ENCODE results near the gene MTAP.

Gene MTAP

GRCh38 chr9:21854119-21854518 is 51.7 kb downstream of the MTAP start:
- no peak for DNase-seq

- no peak for DNase-seq
These were observed 52.2 kb downstream of the MTAP start for GRCh38 chr9:21854594-21854993.

- no peak for DNase-seq
These were observed 54.1 kb downstream of the MTAP start for GRCh38 chr9:21856301-21857094.

- no peak for DNase-seq
These were observed 60.4 kb downstream of the MTAP start for GRCh38 chr9:21862871-21863270.

- DNase-seq = no peak
These were observed 62.1 kb downstream of the MTAP start for GRCh38 chr9:21864505-21864904.

- DNase-seq = no peak
These were observed 63.9 kb downstream of the MTAP start for GRCh38 chr9:21866302-21866701.

- no peak for DNase-seq
These were observed 69.0 kb downstream of the MTAP start for GRCh38 chr9:21871256-21871975.

GRCh38 chr9:21872696-21873095 is 70.3 kb downstream of the MTAP start:
- no peak for DNase-seq

GRCh38 chr9:21873540-21874221 is 71.2 kb downstream of the MTAP start:
- DNase-seq = no peak

- no peak for DNase-seq
These were observed 73.5 kb downstream of the MTAP start for GRCh38 chr9:21875893-21876292.

GRCh38 chr9:21883642-21884041 is 81.2 kb downstream of the MTAP start:
- no peak for DNase-seq

GRCh38 chr9:21889673-21890072 is 87.2 kb downstream of the MTAP start:
- no peak for DNase-seq

- DNase-seq = no peak
These were observed 88.3 kb downstream of the MTAP start for GRCh38 chr9:21890696-21891095.

GRCh38 chr9:21901546-21901945 is 99.1 kb downstream of the MTAP start:
- DNase-seq = no peak

- no peak for DNase-seq
These were observed 99.7 kb downstream of the MTAP start for GRCh38 chr9:21902136-21902535.

- DNase-seq = no peak
These were observed 101.0 kb downstream of the MTAP start for GRCh38 chr9:21903380-21903965.

GRCh38 chr9:21904371-21904770 is 101.9 kb downstream of the MTAP start:
- no peak for DNase-seq

GRCh38 chr9:21904776-21905175 is 102.3 kb downstream of the MTAP start:
- no peak for DNase-seq

- DNase-seq = no peak
These were observed 103.8 kb downstream of the MTAP start for GRCh38 chr9:21906213-21906612.

- no peak for DNase-seq
These were observed 104.4 kb downstream of the MTAP start for GRCh38 chr9:21906881-21907280.

GRCh38 chr9:21919377-21920362 is 117.2 kb downstream of the MTAP start:
- peak; percentile 67 for DNase-seq

GRCh38 chr9:21923694-21924093 is 121.3 kb downstream of the MTAP start:
- no peak for DNase-seq

Measured in central memory CD4-positive, alpha-beta T cell (primary cell).